H9 (cell line): ENCODE measurements around the gene EVC. TPM values are rescaled to one million over a fixed set of nuclear protein-coding genes. Genes with fewer than 3 reads are reported as not detected.
A peak's percentile ranks its signal among the peaks of the same experiment; 100 is the strongest.

Experiments used
- DNase-seq: peaks from one replicate; pipeline ENCODE4 v3.0.0-alpha.2; 2017
- H2AFZ ChIP-seq: one replicate; pipeline ENCODE4 v1.6.1; 2013; ENCODE audit warnings: mild to moderate bottlenecking, low read length, control low read depth, moderate library complexity
- H2AK5ac ChIP-seq: 2 replicates; pipeline ENCODE4 v1.6.1; 2013; ENCODE audit warnings: low read length, control low read depth, mixed read lengths; ENCODE audit not compliant: insufficient read length
- H2BK120ac ChIP-seq: one replicate; pipeline ENCODE4 v1.6.1; 2013; ENCODE audit warnings: low read depth, mild to moderate bottlenecking, low read length, control low read depth, inconsistent platforms; ENCODE audit not compliant: poor library complexity, severe bottlenecking
- H2BK12ac ChIP-seq: 2 replicates; pipeline ENCODE4 v1.6.1; 2013; ENCODE audit warnings: low read length, control low read depth, mixed read lengths, low read depth; ENCODE audit not compliant: insufficient read length
- H2BK15ac ChIP-seq: 2 replicates; pipeline ENCODE4 v1.6.1; 2013; ENCODE audit warnings: low read depth, low read length, control low read depth
- H2BK20ac ChIP-seq: one replicate; pipeline ENCODE4 v1.6.1; 2013; ENCODE audit warnings: low read depth, mild to moderate bottlenecking, low read length, control low read depth, inconsistent platforms; ENCODE audit not compliant: poor library complexity, severe bottlenecking
- H2BK5ac ChIP-seq: 2 replicates; pipeline ENCODE4 v1.6.1; 2013; ENCODE audit warnings: low read length, control low read depth, mixed read lengths; ENCODE audit not compliant: insufficient read length
- H3K14ac ChIP-seq: 2 replicates; pipeline ENCODE4 v1.6.1; 2013; ENCODE audit warnings: low read length, control low read depth; ENCODE audit not compliant: insufficient read depth
- H3K18ac ChIP-seq: 2 replicates; pipeline ENCODE4 v1.6.1; 2013; ENCODE audit warnings: low read depth, mild to moderate bottlenecking, mixed read lengths, low read length, control low read depth; ENCODE audit not compliant: insufficient read length
- H3K23ac ChIP-seq: 2 replicates; pipeline ENCODE4 v1.6.1; 2013; ENCODE audit warnings: low read length, control low read depth, mixed read lengths, low read depth; ENCODE audit not compliant: insufficient read length
- H3K23me2 ChIP-seq: 2 replicates; pipeline ENCODE4 v1.6.1; 2013; ENCODE audit warnings: low read depth, mild to moderate bottlenecking, mixed read lengths, low read length, control low read depth; ENCODE audit not compliant: insufficient read length, poor library complexity, severe bottlenecking
- H3K27ac ChIP-seq: 2 replicates; pipeline ENCODE4 v1.5.1; 2013; ENCODE audit warnings: low read length, control low read depth, mixed read lengths, low read depth; ENCODE audit not compliant: insufficient read length
- H3K27me3 ChIP-seq: 2 replicates; pipeline ENCODE4 v1.6.1; 2013; ENCODE audit warnings: low read length, control low read depth, inconsistent platforms; ENCODE audit not compliant: insufficient read depth
- H3K4ac ChIP-seq: 2 replicates; pipeline ENCODE4 v1.6.1; 2013; ENCODE audit warnings: low read depth, mild to moderate bottlenecking, control low read depth, inconsistent platforms, low read length, moderate library complexity
- H3K4me1 ChIP-seq: 2 replicates; pipeline ENCODE4 v1.6.1; 2013; ENCODE audit warnings: low read length, control low read depth, inconsistent platforms; ENCODE audit not compliant: insufficient read depth
- H3K4me2 ChIP-seq: 2 replicates; pipeline ENCODE4 v1.6.1; 2013; ENCODE audit warnings: low read length, control low read depth, mixed read lengths; ENCODE audit not compliant: insufficient read length, insufficient read depth
- H3K56ac ChIP-seq: 2 replicates; pipeline ENCODE4 v1.6.1; 2013; ENCODE audit warnings: low read depth, mild to moderate bottlenecking, mixed read lengths, low read length, control low read depth; ENCODE audit not compliant: insufficient read length
- H3K79me1 ChIP-seq: 2 replicates; pipeline ENCODE4 v1.6.1; 2013; ENCODE audit warnings: low read depth, mild to moderate bottlenecking, moderate library complexity, low read length, control low read depth, inconsistent platforms; ENCODE audit not compliant: insufficient read depth, poor library complexity, severe bottlenecking
- H3K79me2 ChIP-seq: 2 replicates; pipeline ENCODE4 v1.6.1; 2013; ENCODE audit warnings: low read length, control low read depth, inconsistent platforms; ENCODE audit not compliant: insufficient read depth
- H3K9ac ChIP-seq: 2 replicates; pipeline ENCODE4 v1.6.1; 2013; ENCODE audit warnings: low read length, control low read depth, mixed read lengths; ENCODE audit not compliant: insufficient read length; ENCODE audit errors: extremely low read depth
- H3K9me3 ChIP-seq: one replicate; pipeline ENCODE4 v1.6.1; 2013; ENCODE audit warnings: low read depth, low read length, inconsistent platforms; ENCODE audit not compliant: control insufficient read depth
- H3T11ph ChIP-seq: one replicate; pipeline ENCODE4 v1.6.1; 2013; ENCODE audit warnings: mild to moderate bottlenecking, low read length, control low read depth, inconsistent platforms
- H4K20me1 ChIP-seq: one replicate; pipeline ENCODE4 v1.6.1; 2013; ENCODE audit not compliant: control insufficient read depth, insufficient read length, insufficient read depth
- H4K5ac ChIP-seq: 2 replicates; pipeline ENCODE4 v1.6.1; 2013; ENCODE audit warnings: low read depth, mild to moderate bottlenecking, mixed read lengths, low read length, control low read depth; ENCODE audit not compliant: insufficient read length
- H4K8ac ChIP-seq: replicated peaks from 2 replicates; pipeline ENCODE4 v1.6.1; 2013; ENCODE audit warnings: low read length, control low read depth, mixed read lengths, low read depth; ENCODE audit not compliant: insufficient read length
- H4K91ac ChIP-seq: 2 replicates; pipeline ENCODE4 v1.6.1; 2013; ENCODE audit warnings: low read depth, mild to moderate bottlenecking, moderate library complexity, mixed read lengths, low read length, control low read depth; ENCODE audit not compliant: insufficient read length
- H3K27ac Mint-ChIP-seq, 3 experiments: 2 replicates in 2 of 3; 3 replicates in 1 of 3; pipeline ENCODE4 v1.8.0; 2020 to 2021; ENCODE audit warnings: mixed read lengths in 3 of 3, mild to moderate bottlenecking in 1 of 3, moderate library complexity in 1 of 3
- H3K27me3 Mint-ChIP-seq: 2 replicates; pipeline ENCODE4 v1.8.0; 2021; ENCODE audit warnings: low read depth, mild to moderate bottlenecking, moderate library complexity, mixed read lengths
- H3K36me3 Mint-ChIP-seq, 3 experiments: 2 replicates in 2 of 3; 3 replicates in 1 of 3; pipeline ENCODE4 v1.8.0; 2020 to 2021; ENCODE audit warnings: low read depth in 3 of 3, mixed read lengths in 3 of 3; ENCODE audit not compliant: insufficient read depth in 1 of 3
- H3K4me1 Mint-ChIP-seq, 2 experiments: 2 replicates each; pipeline ENCODE4 v1.8.0; 2020; ENCODE audit warnings: mixed read lengths in 2 of 2
- H3K4me3 Mint-ChIP-seq, 2 experiments: 2 replicates in 1 of 2; 3 replicates in 1 of 2; pipeline ENCODE4 v1.8.0; 2020 to 2021; ENCODE audit warnings: mild to moderate bottlenecking in 2 of 2, mixed read lengths in 2 of 2, moderate library complexity in 1 of 2
- H3K9me3 Mint-ChIP-seq, 2 experiments: 2 replicates in 1 of 2; 3 replicates in 1 of 2; pipeline ENCODE4 v1.8.0; 2020; ENCODE audit warnings: mild to moderate bottlenecking in 2 of 2, mixed read lengths in 2 of 2, moderate library complexity in 1 of 2
- WGBS: extraction: QIAGEN DNeasy Blood & Tissue Kit; methylation state at CpG from one replicate; pipeline ENCODE4 v1.1.7; 2013; ENCODE audit warnings: missing lambda C conversion rate, low lambda C conversion rate, mixed read lengths; ENCODE audit not compliant: insufficient read length; ENCODE audit errors: extremely low coverage; 5-methylcytosine and 5-hydroxymethylcytosine counted together
- total RNA-seq: library from RNA; stranded (reverse); gene quantifications from 2 replicates; pipeline ENCODE4 v1.2.1, GENCODE V29; 2021
- TF ChIP-seq, protein P1 (sequence below): fragments of 200-600 bp; sonication (generic); conservative IDR thresholded peaks from 3 replicates; pipeline ENCODE4 v1.8.0; 2021; ENCODE audit warnings: antibody characterized with exemption, mild to moderate bottlenecking

Gene EVC
- total RNA-seq, 1 experiment from 2014 or later = 10.1 TPM

- no peak overlapping the region for H3K18ac ChIP-seq
- WGBS = no CpG with 5 or more reads among the region's 11 CpGs
- H3K56ac ChIP-seq = no peak overlapping the region
- no peak overlapping the region for H3K23ac ChIP-seq
- no peaks in the 10 kb centered on the region for H3K9me3 ChIP-seq
- H3K4ac ChIP-seq = no peak overlapping the region
- Mint-ChIP-seq H3K27ac (peak overlapping the region in 1 of 3 experiments; percentile 91; a peak in 1 of 7 replicates), H3K27me3 (no peaks in the 10 kb centered on the region; the same call in 1 of the 2 replicates), H3K4me3 (no peak overlapping the region), H3K36me3 (peaks cover 17 to 33% (median 19%) of the 10 kb centered on the region in 3 experiments; a peak in 6 of 7 replicates), H3K4me1 (no peaks in the 10 kb centered on the region), H3K9me3 (no peaks in the 10 kb centered on the region)
- H3K27me3 ChIP-seq = no peaks in the 10 kb centered on the region
- no peaks in the 10 kb centered on the region for H4K20me1 ChIP-seq
- H2BK120ac ChIP-seq = no peak overlapping the region
- no peaks in the 10 kb centered on the region for H3K23me2 ChIP-seq
- H3T11ph ChIP-seq = no peak overlapping the region
- no peak overlapping the region for H2BK12ac ChIP-seq
- H3K79me1 ChIP-seq = no peaks in the 10 kb centered on the region
- no peak overlapping the region for H2BK5ac ChIP-seq
- H4K5ac ChIP-seq = no peak overlapping the region
- TF ChIP-seq, protein P1, sequence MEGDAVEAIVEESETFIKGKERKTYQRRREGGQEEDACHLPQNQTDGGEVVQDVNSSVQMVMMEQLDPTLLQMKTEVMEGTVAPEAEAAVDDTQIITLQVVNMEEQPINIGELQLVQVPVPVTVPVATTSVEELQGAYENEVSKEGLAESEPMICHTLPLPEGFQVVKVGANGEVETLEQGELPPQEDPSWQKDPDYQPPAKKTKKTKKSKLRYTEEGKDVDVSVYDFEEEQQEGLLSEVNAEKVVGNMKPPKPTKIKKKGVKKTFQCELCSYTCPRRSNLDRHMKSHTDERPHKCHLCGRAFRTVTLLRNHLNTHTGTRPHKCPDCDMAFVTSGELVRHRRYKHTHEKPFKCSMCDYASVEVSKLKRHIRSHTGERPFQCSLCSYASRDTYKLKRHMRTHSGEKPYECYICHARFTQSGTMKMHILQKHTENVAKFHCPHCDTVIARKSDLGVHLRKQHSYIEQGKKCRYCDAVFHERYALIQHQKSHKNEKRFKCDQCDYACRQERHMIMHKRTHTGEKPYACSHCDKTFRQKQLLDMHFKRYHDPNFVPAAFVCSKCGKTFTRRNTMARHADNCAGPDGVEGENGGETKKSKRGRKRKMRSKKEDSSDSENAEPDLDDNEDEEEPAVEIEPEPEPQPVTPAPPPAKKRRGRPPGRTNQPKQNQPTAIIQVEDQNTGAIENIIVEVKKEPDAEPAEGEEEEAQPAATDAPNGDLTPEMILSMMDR = no peak
- H3K14ac ChIP-seq = no peak overlapping the region
- H2AFZ ChIP-seq = no peak overlapping the region
- no peak overlapping the region for H2BK20ac ChIP-seq
- no peak for DNase-seq
- H4K91ac ChIP-seq = no peak overlapping the region
- H3K4me1 ChIP-seq = no peaks in the 10 kb centered on the region
- H2BK15ac ChIP-seq = no peak overlapping the region
- no peaks in the 10 kb centered on the region for H3K79me2 ChIP-seq
- no peak overlapping the region for H3K4me2 ChIP-seq
- H4K8ac ChIP-seq = no peak overlapping the region
- no peak overlapping the region for H3K9ac ChIP-seq
- H2AK5ac ChIP-seq = no peak overlapping the region
- no peak overlapping the region for H3K27ac ChIP-seq
These were observed 87.5 kb downstream of the EVC start for GRCh38 chr4:5798462-5798861.
